SH-SY5Y (cell line): ENCODE measurements around the gene SAMD11.

Experiments used
- GATA2 ChIP-seq: IDR thresholded peaks from 2 replicates; pipeline ENCODE4 v1.6.1; 2011; ENCODE audit warnings: mild to moderate bottlenecking, low read depth, low read length
- GATA3 ChIP-seq: IDR thresholded peaks from 2 replicates; pipeline ENCODE4 v1.6.1; 2011; ENCODE audit warnings: low read depth, mild to moderate bottlenecking, low read length, moderate library complexity

The SAMD11 gene

DNA sequence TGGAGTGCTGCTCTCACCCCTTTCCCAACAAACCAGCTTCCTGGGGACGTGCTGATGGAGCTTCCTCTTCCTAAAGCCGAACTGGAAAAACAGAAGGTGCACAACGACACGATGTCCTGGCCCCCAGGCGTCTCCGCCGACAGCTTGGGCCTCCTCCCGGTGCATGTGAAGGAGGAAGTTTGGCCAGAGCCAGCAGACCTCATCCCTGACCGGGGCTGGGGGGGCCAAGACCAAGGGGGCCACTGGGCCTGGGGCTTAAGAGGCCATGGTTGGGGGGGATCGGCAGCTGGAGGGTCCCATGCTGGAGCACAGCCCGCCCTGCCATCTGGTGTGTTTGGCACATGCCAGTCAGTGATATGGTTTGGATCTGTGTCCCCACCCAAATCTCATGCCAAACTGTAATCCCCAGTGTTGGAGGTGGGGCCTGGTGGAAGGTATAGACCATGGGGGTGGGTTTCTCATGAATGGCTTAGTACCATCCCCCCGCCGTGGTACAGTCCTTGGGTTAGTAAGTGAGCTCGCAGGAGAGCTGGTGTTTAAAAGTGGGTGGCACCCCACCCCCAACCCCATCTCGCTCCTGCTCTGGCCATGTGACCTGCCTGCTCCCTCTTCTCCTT lies 69.8 kb downstream of the SAMD11 start:
- TF ChIP-seq GATA3, result no peak
- no peak for TF ChIP-seq GATA2
